Mucosa of descending colon (tissue), 3 donors: ENCODE results near the gene KIF3B. TPM values are rescaled to one million over a fixed set of nuclear protein-coding genes. Genes with fewer than 3 reads are reported as not detected.
"Not testable (repeated sequence)": the region's sequence is repeated elsewhere in the genome, so short reads cannot be mapped to it uniquely, and the experiment has no call there.

ENCODE experiments used
- ATAC-seq: fragments of 200-7000 bp; cut with Tn5 transposase; one replicate; pipeline ENCODE4 v1.9.1; 2020; ENCODE audit warnings: mild to moderate bottlenecking, moderate library complexity
- DNase-seq, 3 donors: peaks; one replicate each; pipeline ENCODE4 v3.0.0-alpha.2; 2020
- H3K36me3 ChIP-seq: fragments of 200-600 bp; one replicate; pipeline ENCODE4 v1.8.0; 2021; ENCODE audit warnings: low read depth, mild to moderate bottlenecking
- H3K4me1 ChIP-seq: fragments of 200-600 bp; one replicate; pipeline ENCODE4 v1.8.0; 2021; ENCODE audit warnings: low read depth, mild to moderate bottlenecking
- H3K4me3 ChIP-seq: fragments of 200-600 bp; one replicate; pipeline ENCODE4 v1.8.0; 2021; ENCODE audit warnings: mild to moderate bottlenecking
- H3K9me3 ChIP-seq: fragments of 200-600 bp; one replicate; pipeline ENCODE4 v1.8.0; 2021; ENCODE audit warnings: mild to moderate bottlenecking
- intact Hi-C, 2 donors: fragments of 100-400 bp; cut with DNase I in 1 of 2; cut with micrococcal nuclease in 1 of 2; formaldehyde crosslinking; loops; one replicate each; pipeline versions ENCODE4 v1.11.0 to v1.11.1; 2022; cut with DNase I, micrococcal nuclease
- total RNA-seq, 3 donors: library from RNA; stranded (reverse); fragmentation: NEBNext Ultra II Directional in 2 of 3; extraction: Animal tissue kit (Norgen Biotek cat#: 25700) in 2 of 3; gene quantifications; one replicate each; pipeline versions ENCODE4 v1.2.1 to v1.2.4, GENCODE V29; 2021 to 2023
- TF ChIP-seq, protein P1 (sequence below): fragments of 200-600 bp; IDR thresholded peaks from one replicate; pipeline ENCODE4 v1.8.0; 2022; ENCODE audit warnings: antibody characterized with exemption, mild to moderate bottlenecking
- donor health status: DM: no; HTN: no; CAD: no; lungs with moderate emphysema.
- donor health status: DM: no; HTN: no; CAD: no.
- donor health status: DM: no; HTN: yes; CAD: no.

Gene KIF3B
- total RNA-seq, 3 donors from 2014 or later = 39.3 to 54.6 (median 52.0) TPM

DNA sequence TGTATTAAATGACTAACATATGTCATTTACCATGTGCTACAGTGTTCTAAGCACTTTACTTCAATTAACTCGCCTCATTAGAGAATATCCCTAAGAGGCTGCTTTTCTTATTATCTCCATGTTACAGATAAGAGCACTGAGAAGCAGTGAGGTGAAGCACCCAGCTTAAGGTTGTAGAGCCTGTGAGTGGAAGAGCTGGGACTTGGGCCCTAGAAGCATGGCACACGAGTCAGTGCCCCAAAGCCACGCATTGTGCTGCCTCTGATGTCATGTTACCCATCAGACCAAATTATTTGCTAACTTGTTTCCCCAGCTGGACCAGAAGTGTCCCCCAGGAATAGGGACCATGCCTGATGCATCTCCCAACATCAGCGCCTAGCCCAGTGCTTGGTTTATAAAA lies 35.6 kb upstream of the KIF3B start:
- H3K36me3 ChIP-seq = no peaks in the 10 kb centered on the region
- H3K4me3 ChIP-seq = no peak overlapping the region
- no peaks in the 10 kb centered on the region for H3K9me3 ChIP-seq
- intact Hi-C loops = no loop called here
- H3K4me1 ChIP-seq = peaks cover 4% of the 10 kb centered on the region
- TF ChIP-seq, protein P1, sequence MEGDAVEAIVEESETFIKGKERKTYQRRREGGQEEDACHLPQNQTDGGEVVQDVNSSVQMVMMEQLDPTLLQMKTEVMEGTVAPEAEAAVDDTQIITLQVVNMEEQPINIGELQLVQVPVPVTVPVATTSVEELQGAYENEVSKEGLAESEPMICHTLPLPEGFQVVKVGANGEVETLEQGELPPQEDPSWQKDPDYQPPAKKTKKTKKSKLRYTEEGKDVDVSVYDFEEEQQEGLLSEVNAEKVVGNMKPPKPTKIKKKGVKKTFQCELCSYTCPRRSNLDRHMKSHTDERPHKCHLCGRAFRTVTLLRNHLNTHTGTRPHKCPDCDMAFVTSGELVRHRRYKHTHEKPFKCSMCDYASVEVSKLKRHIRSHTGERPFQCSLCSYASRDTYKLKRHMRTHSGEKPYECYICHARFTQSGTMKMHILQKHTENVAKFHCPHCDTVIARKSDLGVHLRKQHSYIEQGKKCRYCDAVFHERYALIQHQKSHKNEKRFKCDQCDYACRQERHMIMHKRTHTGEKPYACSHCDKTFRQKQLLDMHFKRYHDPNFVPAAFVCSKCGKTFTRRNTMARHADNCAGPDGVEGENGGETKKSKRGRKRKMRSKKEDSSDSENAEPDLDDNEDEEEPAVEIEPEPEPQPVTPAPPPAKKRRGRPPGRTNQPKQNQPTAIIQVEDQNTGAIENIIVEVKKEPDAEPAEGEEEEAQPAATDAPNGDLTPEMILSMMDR = no peak
- no peak for DNase-seq
- ATAC-seq = no peak

DNA sequence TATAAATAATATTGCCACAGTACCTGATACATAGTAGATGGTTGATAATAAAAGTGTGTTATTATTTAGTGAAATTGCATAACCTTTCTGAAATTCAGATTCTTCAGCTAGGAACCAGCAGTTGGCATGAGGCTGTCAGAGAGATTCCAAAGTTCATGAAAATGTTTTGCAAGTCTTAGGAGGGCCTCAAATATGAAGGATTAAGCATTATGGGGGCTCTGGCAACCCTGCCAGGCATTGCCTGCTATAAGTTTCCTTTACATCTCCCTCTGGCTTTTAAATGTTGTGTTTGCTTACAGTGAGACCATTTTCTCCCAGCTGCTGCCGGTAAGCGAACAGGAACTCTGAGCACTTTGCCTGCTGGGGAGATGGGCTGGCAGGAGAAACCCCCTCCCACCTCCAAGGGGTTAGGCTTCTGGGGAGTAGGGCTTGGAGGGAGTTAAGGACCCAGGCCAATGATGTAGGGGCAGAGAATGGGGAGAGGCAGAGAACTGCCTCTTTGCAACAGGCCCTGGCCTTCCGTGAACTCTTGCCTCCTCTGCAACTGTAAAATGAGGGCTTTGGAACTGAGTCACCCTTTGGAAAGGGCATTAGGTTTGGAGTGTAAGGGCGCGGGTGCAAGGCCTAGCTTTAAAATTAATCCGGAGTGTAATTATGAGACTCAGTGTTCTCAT lies 33.2 kb upstream of the KIF3B start:
- DNase-seq = no peak
- no peaks in the 10 kb centered on the region for H3K9me3 ChIP-seq
- TF ChIP-seq, protein P1 = no peak
- peak; percentile 72 for ATAC-seq
- H3K4me3 ChIP-seq = no peak overlapping the region
- intact Hi-C loops = no loop called here
- H3K36me3 ChIP-seq = no peaks in the 10 kb centered on the region
- no peaks in the 10 kb centered on the region for H3K4me1 ChIP-seq

DNA sequence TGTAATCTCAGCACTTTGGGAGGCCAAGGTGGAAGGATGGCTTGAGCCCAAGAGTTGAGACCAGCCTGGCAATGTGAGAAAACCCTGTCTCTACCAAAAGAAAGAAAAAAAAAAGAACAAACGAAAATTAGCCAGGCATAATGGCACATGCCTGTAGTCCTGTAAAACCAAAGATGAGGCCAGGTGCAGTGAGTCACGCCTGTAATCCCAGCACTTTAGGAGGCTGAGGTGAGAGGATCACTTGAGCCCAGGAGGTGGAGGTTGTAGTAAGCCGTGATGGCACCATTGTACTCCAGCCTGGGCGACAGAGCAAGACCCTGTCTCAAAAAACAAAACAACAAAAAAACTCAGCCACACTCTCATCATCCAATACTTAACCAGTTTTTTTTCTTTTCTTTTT lies 32.5 kb upstream of the KIF3B start:
- H3K9me3 ChIP-seq = no peaks in the 10 kb centered on the region
- no peak overlapping the region for H3K4me3 ChIP-seq
- TF ChIP-seq, protein P1 = no peak
- DNase-seq (no peak), ATAC-seq (no peak)
- intact Hi-C loops = no loop called here
- H3K4me1 ChIP-seq = no peaks in the 10 kb centered on the region
- H3K36me3 ChIP-seq = no peaks in the 10 kb centered on the region

DNA sequence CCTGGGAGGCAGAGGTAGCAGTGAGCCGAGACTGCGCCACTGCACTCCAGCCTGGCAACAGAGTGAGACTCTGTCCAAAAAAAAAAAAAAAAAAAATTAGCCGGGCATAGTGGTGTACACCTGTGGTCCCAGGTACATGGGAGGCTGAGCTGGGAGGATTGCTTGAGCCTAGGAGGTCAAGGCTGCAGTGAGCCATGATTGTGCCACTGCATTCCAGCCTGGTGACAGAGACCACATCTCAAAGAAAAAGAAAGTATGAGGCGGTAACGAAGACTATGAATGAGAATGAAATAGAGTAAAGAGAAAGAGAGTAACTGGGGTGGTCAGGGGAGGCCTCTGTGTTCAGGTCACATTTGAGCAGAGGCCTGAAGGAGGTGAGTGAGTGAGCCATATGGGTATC lies 31.2 kb upstream of the KIF3B start:
- intact Hi-C loops, H3K9me3 ChIP-seq, H3K4me1 ChIP-seq, DNase-seq, H3K4me3 ChIP-seq, H3K36me3 ChIP-seq, ATAC-seq: not testable (repeated sequence)

DNA sequence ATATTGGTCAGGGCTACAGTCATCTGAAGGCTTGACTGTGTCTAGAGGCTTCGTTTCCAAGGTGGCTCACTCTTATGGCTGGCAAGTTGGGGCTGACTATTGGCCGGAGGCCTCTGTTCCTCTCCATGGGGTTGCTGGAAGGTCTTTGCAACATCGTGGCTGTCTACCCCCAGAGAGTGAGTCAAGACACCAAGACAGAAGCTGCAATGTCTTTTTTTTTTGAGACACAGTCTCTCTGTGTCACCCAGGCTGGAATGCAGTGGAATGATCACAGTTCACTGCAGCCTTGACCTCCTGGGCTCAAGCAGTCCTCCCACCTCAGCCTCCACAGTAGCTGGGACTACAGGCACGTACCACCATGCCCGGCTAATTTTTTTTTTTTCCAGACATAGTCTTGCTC lies 29.4 kb upstream of the KIF3B start:
- H3K9me3 ChIP-seq = no peaks in the 10 kb centered on the region
- TF ChIP-seq, protein P1 = no peak
- H3K36me3 ChIP-seq = no peaks in the 10 kb centered on the region
- ATAC-seq (no peak), DNase-seq (no peak)
- H3K4me3 ChIP-seq = no peak overlapping the region
- no peaks in the 10 kb centered on the region for H3K4me1 ChIP-seq
- intact Hi-C loops = no loop called here

DNA sequence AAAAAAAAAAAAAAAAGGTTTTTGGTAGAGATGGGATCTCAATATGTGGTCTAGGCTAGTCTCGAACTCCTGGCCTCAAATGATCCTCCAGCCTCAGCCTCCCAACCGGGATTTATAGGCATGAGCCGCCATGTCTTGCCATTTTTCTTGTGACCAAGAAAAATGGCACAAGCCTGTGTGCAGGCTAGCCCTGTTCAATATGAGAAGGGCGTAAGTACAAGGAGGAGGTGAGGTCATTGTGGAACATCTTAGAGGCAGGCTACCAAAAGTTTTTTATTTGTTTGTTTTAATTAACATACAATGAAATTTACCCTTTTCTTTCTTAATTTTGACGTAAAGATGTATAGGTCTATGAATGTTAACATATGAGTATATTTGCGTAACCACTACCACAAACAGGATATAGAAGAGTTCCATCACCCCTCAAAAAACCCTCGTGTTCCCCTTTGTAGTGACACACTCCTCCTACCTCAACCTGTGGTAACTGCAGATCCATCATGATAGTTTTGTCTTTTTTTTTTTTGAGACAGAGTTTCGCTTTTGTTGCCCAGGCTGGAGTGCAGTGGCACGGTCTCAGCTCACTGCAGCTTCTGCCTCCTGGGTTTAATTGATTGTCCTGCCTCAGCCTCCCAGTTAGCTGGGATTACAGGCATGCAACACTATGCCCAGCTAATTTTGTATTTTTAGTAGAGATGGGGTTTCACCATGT lies 28.3 kb upstream of the KIF3B start:
- Histone ChIP-seq H3K9me3 (no peaks in the 10 kb centered on the region), H3K4me3 (no peak overlapping the region), H3K4me1 (no peaks in the 10 kb centered on the region), H3K36me3 (no peaks in the 10 kb centered on the region)
- DNase-seq (no peak), ATAC-seq (peak; percentile 54)
- TF ChIP-seq, protein P1 = no peak
- intact Hi-C loops = no loop called here
